BE2C (cell line): ENCODE measurements around the gene CEACAM1.
"Not testable (repeated sequence)": the region's sequence is repeated elsewhere in the genome, so short reads cannot be mapped to it uniquely, and the experiment has no call there.

ENCODE experiments used
- DNase-seq: peaks from one replicate; pipeline ENCODE4 v3.0.0-alpha.2; 2020
- H3K27me3 ChIP-seq: fragments of 250-450 bp; sonication (Bioruptor Pico); 2 replicates; pipeline ENCODE4 v1.5.1; 2020; ENCODE audit warnings: mild to moderate bottlenecking
- H3K36me3 ChIP-seq: fragments of 250-450 bp; sonication (Bioruptor Pico); 2 replicates; pipeline ENCODE4 v1.5.1; 2020; ENCODE audit warnings: mild to moderate bottlenecking
- H3K4me1 ChIP-seq: fragments of 250-450 bp; sonication (Bioruptor Pico); 2 replicates; pipeline ENCODE4 v1.5.1; 2020
- H3K4me3 ChIP-seq: 2 replicates; pipeline ENCODE4 v1.5.1; 2011; ENCODE audit warnings: low read depth, low read length
- H3K9me3 ChIP-seq: fragments of 250-450 bp; sonication (Bioruptor Pico); 2 replicates; pipeline ENCODE4 v1.5.1; 2020
- TF ChIP-seq, protein P1 (sequence below): IDR thresholded peaks from 2 replicates; pipeline ENCODE4 v1.5.1; 2012; ENCODE audit warnings: mild to moderate bottlenecking, low read depth, low read length

Gene CEACAM1

DNA sequence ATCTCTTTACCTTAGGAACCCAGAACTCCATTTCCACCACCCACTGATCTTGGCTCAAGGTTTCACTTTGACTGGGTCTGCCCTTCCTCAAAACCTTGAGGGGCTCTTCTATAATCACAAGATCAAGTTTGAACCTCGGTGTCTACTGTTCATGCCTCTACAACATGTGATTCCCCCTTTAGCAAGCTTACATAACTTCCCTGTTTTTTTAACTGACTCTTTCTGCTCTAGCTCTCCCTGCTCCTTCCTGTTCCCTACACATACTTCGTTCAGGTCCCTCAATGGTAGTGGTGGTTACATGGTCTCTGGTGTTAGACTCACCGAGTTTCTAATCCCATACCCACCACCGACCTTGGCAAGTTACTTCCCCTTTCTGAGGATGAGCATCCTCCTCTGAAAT, 39.7 kb upstream of the CEACAM1 start:
- no peak for DNase-seq

DNA sequence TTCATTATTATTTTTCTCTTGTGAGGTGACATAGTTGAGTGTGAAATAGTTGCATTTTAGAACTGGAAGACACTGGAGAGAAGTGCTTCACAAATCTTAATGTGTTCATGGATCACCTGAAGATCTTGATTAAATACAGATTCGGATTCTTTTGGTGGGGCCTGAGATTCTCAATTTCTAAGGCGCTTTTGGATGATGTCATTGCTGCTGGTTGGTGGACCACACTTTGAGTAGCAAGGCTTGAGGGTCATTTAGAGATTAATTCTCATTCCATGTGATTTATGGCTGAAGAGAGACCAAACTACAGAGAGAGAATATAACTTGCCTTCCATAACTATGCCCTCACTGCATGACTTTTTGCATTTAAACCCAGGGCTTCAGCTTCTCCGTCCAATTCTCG, 39.3 kb upstream of the CEACAM1 start:
- Histone ChIP-seq H3K27me3 (peaks cover 20% of the 10 kb centered on the region), H3K4me1 (no peaks in the 10 kb centered on the region), H3K36me3 (no peaks in the 10 kb centered on the region), H3K4me3 (no peak overlapping the region), H3K9me3 (no peaks in the 10 kb centered on the region)
- TF ChIP-seq, protein P1, sequence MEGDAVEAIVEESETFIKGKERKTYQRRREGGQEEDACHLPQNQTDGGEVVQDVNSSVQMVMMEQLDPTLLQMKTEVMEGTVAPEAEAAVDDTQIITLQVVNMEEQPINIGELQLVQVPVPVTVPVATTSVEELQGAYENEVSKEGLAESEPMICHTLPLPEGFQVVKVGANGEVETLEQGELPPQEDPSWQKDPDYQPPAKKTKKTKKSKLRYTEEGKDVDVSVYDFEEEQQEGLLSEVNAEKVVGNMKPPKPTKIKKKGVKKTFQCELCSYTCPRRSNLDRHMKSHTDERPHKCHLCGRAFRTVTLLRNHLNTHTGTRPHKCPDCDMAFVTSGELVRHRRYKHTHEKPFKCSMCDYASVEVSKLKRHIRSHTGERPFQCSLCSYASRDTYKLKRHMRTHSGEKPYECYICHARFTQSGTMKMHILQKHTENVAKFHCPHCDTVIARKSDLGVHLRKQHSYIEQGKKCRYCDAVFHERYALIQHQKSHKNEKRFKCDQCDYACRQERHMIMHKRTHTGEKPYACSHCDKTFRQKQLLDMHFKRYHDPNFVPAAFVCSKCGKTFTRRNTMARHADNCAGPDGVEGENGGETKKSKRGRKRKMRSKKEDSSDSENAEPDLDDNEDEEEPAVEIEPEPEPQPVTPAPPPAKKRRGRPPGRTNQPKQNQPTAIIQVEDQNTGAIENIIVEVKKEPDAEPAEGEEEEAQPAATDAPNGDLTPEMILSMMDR: no peak
- no peak for DNase-seq

More for the DNA sequence above, 39.7 kb upstream of the CEACAM1 start:
- Histone ChIP-seq H3K27me3 (peaks cover 20% of the 10 kb centered on the region), H3K36me3 (no peaks in the 10 kb centered on the region), H3K4me1 (no peaks in the 10 kb centered on the region), H3K9me3 (no peaks in the 10 kb centered on the region), H3K4me3 (no peak overlapping the region)
- TF ChIP-seq, protein P1: no peak

DNA sequence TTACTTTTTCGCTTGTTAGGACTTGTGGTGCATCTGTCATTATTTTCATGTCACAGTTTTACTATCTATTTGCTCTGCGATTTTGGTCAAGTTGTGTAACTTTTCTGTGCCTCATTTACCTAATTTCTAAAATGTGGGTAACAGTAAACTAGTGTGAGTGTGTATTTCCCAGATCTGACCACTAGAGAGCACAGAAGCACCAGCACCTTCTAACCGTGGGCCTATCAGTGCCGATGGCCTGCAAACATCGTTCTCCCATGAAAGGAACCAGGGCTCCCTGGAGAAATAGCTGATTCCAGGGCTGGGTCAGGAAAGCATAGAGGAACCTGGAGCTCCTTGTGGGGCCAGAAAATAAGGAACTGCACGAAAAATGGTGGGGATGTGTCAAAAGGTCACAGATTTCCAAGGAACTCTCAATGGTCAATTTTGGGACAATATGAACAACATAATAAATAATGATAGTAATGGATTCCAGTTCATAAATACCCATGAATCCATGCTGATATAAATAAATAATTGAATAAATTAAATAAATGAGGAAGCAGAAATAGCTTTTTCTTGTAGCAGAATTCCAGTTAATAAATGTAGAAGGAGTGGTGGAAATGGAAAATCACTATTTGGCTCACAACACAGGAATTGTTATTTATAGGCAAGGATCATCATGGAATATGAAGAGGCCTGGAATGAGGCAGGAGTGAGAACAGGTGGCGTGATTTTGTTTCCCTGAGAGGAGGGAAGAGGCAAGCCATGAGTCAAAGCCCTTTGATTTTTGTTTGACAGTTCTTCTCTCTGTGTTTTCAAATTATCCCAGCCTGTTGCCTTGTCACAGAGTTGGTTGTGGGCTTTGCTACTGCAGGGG, 35.3 kb upstream of the CEACAM1 start:
- Histone ChIP-seq H3K36me3 (no peaks in the 10 kb centered on the region), H3K27me3 (peaks cover 11% of the 10 kb centered on the region; the same call in 1 of the 2 replicates), H3K9me3 (no peaks in the 10 kb centered on the region), H3K4me3 (no peak overlapping the region), H3K4me1 (no peaks in the 10 kb centered on the region)
- peak; percentile 49 for DNase-seq
- TF ChIP-seq, protein P1: peak; percentile 70

DNA sequence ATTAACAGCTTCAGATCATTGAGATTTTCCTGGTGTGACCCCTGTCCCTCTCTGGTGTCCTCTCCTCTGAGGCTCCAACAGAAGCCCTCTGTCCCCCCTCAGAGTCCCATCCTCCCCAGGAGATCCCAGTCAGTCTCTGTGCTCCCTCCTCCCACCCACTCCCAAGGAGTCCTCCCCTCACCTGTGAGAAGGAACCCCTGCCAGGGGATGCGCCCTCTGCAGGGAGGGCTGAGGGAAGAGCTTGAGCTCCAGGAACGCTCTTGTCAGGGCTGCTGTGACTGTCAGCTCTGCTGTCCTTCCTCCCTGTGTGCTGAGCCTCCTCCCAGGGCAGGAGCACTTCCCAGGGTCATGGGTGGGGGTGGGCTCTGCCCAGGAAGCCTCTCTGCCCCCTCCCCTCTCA, 33.2 kb upstream of the CEACAM1 start:
- H3K9me3 ChIP-seq: no peaks in the 10 kb centered on the region
- TF ChIP-seq, protein P1: no peak
- H3K4me3 ChIP-seq: no peak overlapping the region
- no peaks in the 10 kb centered on the region for H3K36me3 ChIP-seq
- no peak for DNase-seq
- H3K4me1 ChIP-seq: no peaks in the 10 kb centered on the region
- H3K27me3 ChIP-seq: no peaks in the 10 kb centered on the region

DNA sequence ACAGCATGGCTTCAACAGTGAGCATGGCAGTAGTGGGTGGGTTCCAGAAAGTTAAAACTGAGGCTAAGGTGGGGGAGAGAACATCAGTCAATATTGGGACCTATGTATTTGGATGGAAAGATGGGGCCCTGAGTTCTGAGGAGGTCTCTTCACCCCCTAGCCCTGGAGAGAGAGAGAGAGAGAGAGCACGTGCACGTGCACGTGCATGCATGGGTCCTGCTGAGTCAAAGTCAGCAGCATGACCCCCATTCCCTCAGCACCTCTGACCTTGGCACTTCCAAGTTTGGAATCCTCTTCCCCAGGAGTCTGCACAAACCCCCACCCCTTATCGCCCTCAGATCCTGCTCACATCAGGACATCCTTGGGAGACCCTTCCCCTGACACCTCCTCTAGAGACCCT, 32.5 kb upstream of the CEACAM1 start:
- no peak overlapping the region for H3K4me3 ChIP-seq
- H3K4me1 ChIP-seq: no peaks in the 10 kb centered on the region
- no peaks in the 10 kb centered on the region for H3K27me3 ChIP-seq
- no peaks in the 10 kb centered on the region for H3K9me3 ChIP-seq
- TF ChIP-seq, protein P1: no peak
- H3K36me3 ChIP-seq: no peaks in the 10 kb centered on the region
- no peak for DNase-seq

DNA sequence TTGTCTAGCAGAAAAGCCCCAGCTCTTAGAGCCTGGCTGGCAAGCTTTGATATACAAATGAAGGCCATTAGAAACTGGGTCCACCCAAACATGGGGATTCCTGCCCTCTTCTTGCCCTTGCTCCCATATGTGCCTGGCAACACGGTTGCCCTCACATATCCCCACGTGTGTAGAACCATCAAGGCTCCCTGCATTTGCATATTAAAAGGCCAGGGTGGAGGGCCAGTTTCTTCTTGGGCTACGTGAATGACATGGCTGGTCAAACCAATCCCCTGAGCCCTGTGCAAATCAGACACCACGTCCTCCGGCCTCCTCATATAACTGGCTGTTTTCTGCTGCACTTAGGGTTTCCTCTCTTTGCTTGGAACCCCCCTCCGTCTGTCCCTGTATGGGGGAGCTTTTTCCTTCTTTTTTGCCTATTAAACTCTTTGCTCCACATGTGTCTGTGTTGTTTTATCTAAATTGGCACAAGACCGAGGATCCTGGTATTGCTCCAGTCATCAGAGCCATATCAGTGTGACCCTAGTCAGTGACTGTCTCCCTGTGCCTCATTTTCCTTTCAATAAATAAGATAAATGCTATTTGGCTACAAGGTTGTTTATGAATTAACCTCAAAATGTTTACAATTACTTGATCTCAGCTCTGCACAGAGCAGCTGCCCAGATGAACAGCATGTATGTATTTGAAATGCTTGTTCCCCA, 30.3 kb upstream of the CEACAM1 start:
- TF ChIP-seq, protein P1: no peak
- no peaks in the 10 kb centered on the region for H3K36me3 ChIP-seq
- no peaks in the 10 kb centered on the region for H3K27me3 ChIP-seq
- no peaks in the 10 kb centered on the region for H3K4me1 ChIP-seq
- no peak for DNase-seq
- H3K9me3 ChIP-seq: no peaks in the 10 kb centered on the region
- no peak overlapping the region for H3K4me3 ChIP-seq

DNA sequence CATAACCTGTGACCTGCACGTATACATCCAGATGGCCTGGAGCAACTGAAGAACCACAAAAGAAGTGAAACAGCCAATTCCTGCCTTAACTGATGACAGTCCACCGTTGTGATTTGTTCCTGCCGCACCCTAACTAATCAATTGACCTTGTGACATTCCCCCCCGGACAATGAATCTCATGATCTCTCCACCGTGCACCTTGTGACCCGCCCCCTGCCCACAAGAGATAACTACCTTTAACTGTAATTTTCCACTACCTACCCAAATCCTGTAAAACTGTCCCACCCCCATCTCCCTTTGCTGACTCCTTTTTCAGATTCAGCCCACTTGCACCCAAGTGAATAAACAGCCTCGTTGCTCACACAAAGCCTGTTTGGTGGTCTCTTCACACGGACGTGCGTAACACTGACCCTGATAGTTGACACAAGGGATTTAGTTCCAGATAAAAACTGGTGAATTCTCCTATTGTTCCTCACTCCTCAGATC, 29.1 kb upstream of the CEACAM1 start:
- not testable (repeated sequence) for DNase-seq, H3K4me1 ChIP-seq, H3K4me3 ChIP-seq, H3K36me3 ChIP-seq, H3K9me3 ChIP-seq, H3K27me3 ChIP-seq
